NCI-H2107 treated with DMSO at 0.1 percent for 48 hours (cell line): Measurements from ENCODE around the gene ENDOG.
"Not testable (repeated sequence)": the region's sequence is repeated elsewhere in the genome, so short reads cannot be mapped to it uniquely, and the experiment has no call there.

ENCODE experiments used
- DNase-seq: peaks from one replicate; lab custom pipeline; 2025; ENCODE audit not compliant: unreplicated experiment; lab: John Stamatoyannopoulos, UW

Gene ENDOG

DNA sequence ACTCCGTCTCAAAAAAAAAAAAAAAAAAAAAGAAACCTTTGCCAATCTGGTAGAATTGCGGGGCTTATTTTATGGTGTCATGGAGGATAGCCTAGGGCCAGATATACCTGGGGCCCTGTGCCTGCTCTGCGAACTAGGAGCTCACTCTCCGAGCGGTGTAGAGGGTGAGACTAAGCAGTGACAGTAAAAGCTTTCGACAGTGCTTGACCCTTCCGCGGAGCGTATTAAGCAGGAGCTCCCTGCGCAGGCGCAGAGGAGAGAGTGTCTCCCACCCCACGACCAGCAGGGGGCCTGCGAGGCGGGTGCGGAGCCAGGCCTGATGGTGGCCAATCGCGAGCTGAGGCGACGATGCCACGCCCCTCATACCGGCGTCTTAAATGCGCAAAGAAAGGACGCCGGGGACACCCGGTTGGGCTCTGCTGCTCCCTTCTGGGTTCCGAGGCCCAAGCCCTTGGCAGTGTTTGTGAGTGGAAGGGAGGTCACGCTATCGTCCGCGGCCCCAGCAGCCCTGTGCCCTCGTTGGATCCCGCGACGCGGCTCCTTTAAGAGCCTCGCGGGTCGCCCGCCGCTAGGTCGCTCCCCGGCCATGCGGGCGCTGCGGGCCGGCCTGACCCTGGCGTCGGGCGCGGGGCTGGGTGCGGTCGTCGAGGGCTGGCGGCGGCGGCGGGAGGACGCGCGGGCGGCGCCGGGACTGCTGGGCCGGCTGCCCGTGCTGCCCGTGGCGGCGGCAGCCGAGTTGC is at the start of gene ENDOG:
ENDOG (plus strand) TSS at position 402 of the 740 bp plus-strand sequence; CDS start at position 587, 185 bp downstream.
- DNase-seq: peak; percentile 78

GRCh38 chr9:128768606-128769005 is 49.7 kb upstream of the ENDOG start:
- no peak for DNase-seq

GRCh38 chr9:128770286-128771030 is 47.8 kb upstream of the ENDOG start:
- DNase-seq: no peak

GRCh38 chr9:128771094-128771721 is 47.1 kb upstream of the ENDOG start:
- no peak for DNase-seq

DNA sequence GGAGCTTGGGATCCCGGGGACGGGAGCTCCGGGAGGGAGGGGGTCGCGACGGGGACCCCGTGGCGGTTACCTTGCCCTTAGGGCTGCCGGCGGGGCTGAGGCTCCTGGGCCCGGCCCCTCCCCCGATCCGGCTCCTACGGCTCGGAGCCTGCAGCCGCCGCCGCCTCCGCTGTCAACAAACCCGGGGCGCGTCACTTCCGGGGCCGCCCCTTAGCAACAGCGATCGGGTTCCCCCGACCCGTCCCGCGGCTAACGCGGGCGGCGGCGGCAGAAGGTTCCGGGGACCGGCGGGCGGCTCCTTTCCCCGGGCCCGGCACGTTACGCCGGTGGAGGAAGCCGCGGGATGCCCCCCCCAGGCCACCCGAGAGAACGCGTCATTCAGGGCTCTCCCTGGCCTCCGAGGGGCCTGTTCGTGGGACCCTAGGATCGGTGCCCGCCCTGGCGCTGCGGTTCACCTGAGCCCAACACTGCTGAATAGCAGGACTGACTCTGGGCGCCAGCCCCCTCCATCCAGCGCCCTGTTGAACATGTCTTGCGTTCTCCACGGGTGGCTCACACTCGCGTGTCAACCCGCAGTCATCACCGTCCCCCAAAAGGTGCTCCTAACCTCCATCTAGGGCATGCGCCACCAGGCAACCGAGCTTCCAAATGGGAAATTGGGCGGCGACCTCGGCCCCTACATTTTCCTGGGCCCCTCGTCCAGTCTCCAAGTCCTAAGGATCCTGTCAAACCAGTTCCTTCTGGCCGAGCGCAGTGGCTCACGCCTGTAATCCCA is 46.4 kb upstream of the ENDOG start, which contains the start of gene ZER1:
ZER1 (minus strand) TSS at position 183 of the 775 bp plus-strand sequence. CDS start 16,362 bp downstream, outside the sequence.
- peak; percentile 48 for DNase-seq

DNA sequence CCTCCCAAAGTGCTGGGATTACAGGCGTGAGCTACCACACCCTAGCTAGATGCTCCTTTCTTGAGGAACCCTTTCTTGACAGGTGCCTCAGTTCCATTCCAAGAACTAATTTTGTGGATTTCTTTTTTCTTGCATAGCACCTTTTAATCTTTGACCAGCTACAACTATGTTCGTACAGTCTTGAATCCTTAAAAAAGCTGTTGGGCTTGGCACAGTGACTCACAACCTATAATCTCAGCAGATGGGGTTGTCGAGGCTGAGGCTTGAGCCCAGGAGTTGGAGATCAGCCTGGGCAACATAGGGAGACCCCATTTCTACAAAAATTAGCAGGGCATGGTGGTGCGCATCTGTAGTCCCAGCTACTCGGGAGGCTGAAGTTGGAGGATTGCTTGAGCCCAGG is 45.3 kb upstream of the ENDOG start:
- no peak for DNase-seq

DNA sequence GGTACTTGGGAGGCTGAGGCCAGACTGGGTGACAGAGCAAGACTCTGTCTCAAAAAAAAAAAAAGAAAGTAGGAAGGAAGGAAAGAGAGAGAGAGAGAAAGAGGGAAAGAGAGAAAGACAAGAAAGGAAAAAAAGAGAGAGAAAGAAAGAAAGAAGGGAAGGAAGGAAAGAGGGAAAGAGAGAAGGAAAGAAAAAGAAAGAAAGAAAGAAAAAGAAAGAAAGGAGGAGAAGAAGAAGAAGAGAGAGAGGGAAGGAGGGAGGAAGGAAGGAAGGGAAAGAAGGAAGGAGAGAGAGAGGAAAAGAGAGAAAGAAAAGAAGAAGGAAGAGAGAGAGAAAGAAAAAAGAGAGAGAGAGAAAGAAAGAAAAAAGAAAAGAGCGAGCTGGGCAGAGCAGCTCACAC is 43.5 kb upstream of the ENDOG start:
- DNase-seq: no peak

- DNase-seq: not testable (repeated sequence)
Measured at GRCh38 chr9:128780093-128780492, 38.2 kb upstream of the ENDOG start.

- DNase-seq: no peak
Measured at GRCh38 chr9:128781187-128782070, 36.9 kb upstream of the ENDOG start.

DNA sequence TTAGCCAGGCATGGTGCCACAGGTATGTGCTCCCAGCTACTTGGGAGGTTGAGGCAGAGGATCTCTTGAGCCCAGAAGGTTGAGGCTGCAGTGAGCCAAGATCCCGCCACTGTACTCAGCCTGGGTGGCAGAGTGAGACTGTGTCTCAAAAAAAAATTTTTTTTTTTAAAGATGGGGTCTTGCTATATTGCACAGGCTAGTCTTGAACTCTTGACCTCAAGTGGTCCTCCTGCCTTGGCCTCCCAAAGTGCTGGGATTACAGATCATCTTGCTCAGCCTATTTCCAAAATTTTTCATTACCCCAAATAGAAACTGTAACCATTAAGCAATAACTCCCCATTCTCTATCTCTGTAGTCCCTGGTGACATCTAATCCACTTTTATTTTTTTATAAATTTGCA is 35.6 kb upstream of the ENDOG start:
- DNase-seq: no peak

- no peak for DNase-seq
Measured at GRCh38 chr9:128785427-128785826, 32.9 kb upstream of the ENDOG start.

- peak; percentile 46 for DNase-seq
Measured at GRCh38 chr9:128786681-128787601, 31.4 kb upstream of the ENDOG start, which contains the start of gene TBC1D13. TBC1D13 (plus strand) TSS chr9:128787253; CDS start chr9:128787354, 101 bp downstream.

DNA sequence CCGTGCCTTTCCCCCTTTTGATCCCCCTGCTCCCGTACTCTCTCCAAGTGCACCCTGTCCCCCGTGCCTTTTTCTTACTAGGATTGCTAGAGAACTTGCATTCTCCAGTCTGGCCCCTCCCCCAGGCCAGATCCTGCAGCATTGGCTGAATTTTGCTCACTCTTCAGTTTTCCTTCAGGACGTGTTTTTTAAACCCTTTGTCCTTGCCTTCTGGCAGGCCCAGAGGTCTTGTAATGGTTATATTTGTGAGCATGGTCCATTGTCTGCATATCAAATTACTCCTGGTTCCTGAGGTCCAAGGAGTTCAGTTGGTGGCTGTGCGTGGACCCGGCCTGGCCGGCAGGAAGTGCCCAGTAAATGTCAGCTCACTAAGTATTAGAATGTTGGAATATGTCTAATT is 30.6 kb upstream of the ENDOG start:
- DNase-seq: no peak

- DNase-seq: no peak
Measured at GRCh38 chr9:128788445-128788844, 29.9 kb upstream of the ENDOG start.

GRCh38 chr9:128790536-128790935 is 27.8 kb upstream of the ENDOG start:
- DNase-seq: no peak

DNA sequence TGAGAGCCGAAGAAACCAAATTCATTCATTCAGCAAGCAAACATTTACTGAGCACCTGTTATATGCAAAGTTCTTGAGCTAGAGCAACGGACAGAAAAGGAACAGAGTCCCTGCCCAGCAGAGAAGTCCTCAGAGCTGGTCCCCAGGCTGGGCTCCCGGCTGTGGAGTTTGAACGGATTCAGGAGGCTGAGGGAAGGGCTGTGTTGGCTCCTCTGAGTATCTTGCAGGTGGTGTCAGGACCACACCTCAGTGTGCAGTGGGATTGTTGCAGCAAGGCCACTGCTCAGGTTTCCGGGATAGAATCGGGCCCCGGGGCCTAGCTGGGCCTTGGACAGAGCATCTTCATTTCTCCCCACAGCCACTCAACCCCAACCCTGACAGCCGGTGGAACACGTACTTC is 26.2 kb upstream of the ENDOG start:
- DNase-seq: no peak

DNA sequence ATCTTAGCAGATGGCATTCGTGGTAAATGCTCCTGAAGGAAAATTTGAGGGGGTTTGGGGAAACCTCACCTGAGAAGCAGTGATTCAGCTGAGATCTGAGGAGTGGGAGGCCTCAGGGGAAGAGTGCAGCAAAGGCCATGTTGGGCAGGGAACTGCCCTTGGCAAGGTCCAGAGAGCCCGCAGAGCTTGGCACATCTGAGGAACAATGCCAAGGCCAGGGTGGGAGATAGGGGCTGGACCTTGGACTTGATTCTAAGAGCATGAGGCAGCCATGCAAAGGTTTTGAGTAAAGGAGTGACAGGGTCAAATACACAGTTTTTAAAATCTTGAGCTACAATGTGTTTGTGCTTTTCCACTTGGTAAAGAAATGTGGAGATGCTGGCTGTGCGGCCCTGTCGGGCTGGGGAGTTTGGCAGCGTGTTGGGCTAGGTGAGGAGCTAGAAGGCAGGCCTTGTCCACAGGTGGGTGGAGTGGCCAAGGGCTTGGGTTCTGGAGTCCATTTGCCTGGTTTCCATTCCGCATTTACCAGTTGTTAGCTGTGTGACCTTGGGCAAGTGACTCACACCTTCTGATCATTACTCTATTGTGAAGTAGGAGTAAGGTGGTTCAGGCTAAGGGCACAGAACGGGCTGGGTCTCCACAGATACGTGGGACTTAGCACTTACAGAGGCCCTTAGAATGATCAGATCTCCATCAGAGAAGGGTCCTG is 25.2 kb upstream of the ENDOG start:
- no peak for DNase-seq

- DNase-seq: not testable (repeated sequence)
Measured at GRCh38 chr9:128794961-128795360, 23.3 kb upstream of the ENDOG start.
